Thoracic aorta (tissue), 2 donors: ENCODE measurements around the gene HMBS. TPM values are rescaled to one million over a fixed set of nuclear protein-coding genes. Genes with fewer than 3 reads are reported as not detected.
A peak's percentile ranks its signal among the peaks of the same experiment; 100 is the strongest.

ENCODE experiments used
- ATAC-seq: fragments of 150-250 bp; one replicate; pipeline ENCODE4 v1.8.0; 2017; ENCODE audit warnings: low read depth; ENCODE audit not compliant: insufficient number of reproducible peaks, low FRiP score
- DNase-seq: peaks from one replicate; pipeline ENCODE4 v3.0.0-alpha.2; 2020; ENCODE audit warnings: low spot score
- H3K27ac ChIP-seq, 2 donors: fragments of 200-600 bp; sonication (generic); 1 replicate in 1 of 2; 2 replicates in 1 of 2; pipeline ENCODE4 v1.5.1; 2016; ENCODE audit warnings: mild to moderate bottlenecking in 2 of 2, moderate library complexity in 2 of 2
- H3K27me3 ChIP-seq: fragments of 200-600 bp; sonication (generic); replicated peaks from 2 replicates; pipeline ENCODE4 v1.6.0; 2016; ENCODE audit warnings: mild to moderate bottlenecking; ENCODE audit not compliant: insufficient read depth
- H3K36me3 ChIP-seq: fragments of 200-600 bp; sonication (generic); one replicate; pipeline ENCODE4 v1.5.1; 2016
- H3K4me1 ChIP-seq, 2 donors: fragments of 200-600 bp; sonication (generic); 1 replicate in 1 of 2; 2 replicates in 1 of 2; pipeline versions ENCODE4 v1.5.1 to v1.6.0; 2016; ENCODE audit warnings: low read depth in 2 of 2, mild to moderate bottlenecking in 1 of 2; ENCODE audit not compliant: control insufficient read depth in 1 of 2
- H3K4me3 ChIP-seq: fragments of 200-600 bp; sonication (generic); 2 replicates; pipeline ENCODE4 v1.5.1; 2016; ENCODE audit warnings: mild to moderate bottlenecking
- H3K9me3 ChIP-seq: fragments of 200-600 bp; sonication (generic); 2 replicates; pipeline ENCODE4 v1.5.1; 2016
- total RNA-seq, 2 donors: library from RNA; depleted of rRNA; stranded (reverse); fragments of >200 nt; gene quantifications; one replicate each; pipeline versions ENCODE4 v1.1.0 to v1.2.3, GENCODE V29; 2016
- TF ChIP-seq, protein P1 (sequence below): fragments of 200-600 bp; sonication (generic); IDR thresholded peaks from one replicate; pipeline ENCODE4 v1.5.1; 2019; ENCODE audit warnings: antibody characterized with exemption

Gene HMBS
- total RNA-seq, 2 donors from 2014 or later = 5.7 to 27.2 TPM

- no peak for ATAC-seq
- Histone ChIP-seq H3K36me3 (peaks cover 33% of the 10 kb centered on the region), H3K4me3 (no peak overlapping the region), H3K9me3 (no peaks in the 10 kb centered on the region), H3K27ac (no peak overlapping the region), H3K4me1 (peaks cover 7 to 27% of the 10 kb centered on the region in 2 donors), H3K27me3 (no peaks in the 10 kb centered on the region)
- TF ChIP-seq, protein P1, sequence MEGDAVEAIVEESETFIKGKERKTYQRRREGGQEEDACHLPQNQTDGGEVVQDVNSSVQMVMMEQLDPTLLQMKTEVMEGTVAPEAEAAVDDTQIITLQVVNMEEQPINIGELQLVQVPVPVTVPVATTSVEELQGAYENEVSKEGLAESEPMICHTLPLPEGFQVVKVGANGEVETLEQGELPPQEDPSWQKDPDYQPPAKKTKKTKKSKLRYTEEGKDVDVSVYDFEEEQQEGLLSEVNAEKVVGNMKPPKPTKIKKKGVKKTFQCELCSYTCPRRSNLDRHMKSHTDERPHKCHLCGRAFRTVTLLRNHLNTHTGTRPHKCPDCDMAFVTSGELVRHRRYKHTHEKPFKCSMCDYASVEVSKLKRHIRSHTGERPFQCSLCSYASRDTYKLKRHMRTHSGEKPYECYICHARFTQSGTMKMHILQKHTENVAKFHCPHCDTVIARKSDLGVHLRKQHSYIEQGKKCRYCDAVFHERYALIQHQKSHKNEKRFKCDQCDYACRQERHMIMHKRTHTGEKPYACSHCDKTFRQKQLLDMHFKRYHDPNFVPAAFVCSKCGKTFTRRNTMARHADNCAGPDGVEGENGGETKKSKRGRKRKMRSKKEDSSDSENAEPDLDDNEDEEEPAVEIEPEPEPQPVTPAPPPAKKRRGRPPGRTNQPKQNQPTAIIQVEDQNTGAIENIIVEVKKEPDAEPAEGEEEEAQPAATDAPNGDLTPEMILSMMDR = no peak
- DNase-seq = no peak
These were observed 27.8 kb downstream of the HMBS start for GRCh38 chr11:119112314-119113020.

DNA sequence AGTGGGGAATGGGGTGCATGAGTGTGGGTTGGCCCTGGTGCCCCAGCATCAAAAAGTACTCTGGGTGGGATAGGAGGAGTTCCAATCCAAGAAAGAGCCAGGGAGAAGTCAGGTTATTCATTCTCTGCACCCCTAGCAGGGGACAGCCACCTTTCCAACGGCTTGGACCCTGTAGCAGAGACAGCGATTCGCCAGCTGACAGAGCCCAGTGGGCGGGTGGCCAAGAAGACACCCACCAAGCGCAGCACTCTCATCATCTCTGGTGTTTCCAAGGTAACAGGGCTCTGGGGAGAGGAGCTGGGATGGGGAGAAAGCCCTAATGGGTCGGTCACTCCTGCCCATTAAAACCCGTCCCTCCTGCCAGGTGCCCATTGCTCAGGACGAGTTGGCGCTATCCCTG lies 29.0 kb downstream of the HMBS start:
- Histone ChIP-seq H3K9me3 (no peaks in the 10 kb centered on the region), H3K4me3 (no peak overlapping the region), H3K4me1 (peaks cover 7 to 17% of the 10 kb centered on the region in 2 donors), H3K27me3 (no peaks in the 10 kb centered on the region), H3K36me3 (peaks cover 33% of the 10 kb centered on the region), H3K27ac (no peak overlapping the region)
- TF ChIP-seq, protein P1 = no peak
- ATAC-seq = no peak
- no peak for DNase-seq

- TF ChIP-seq, protein P1 = no peak
- no peak overlapping the region for H3K4me3 ChIP-seq
- no peak for DNase-seq
- H3K27me3 ChIP-seq = no peaks in the 10 kb centered on the region
- no peak for ATAC-seq
- H3K36me3 ChIP-seq = peaks cover 33% of the 10 kb centered on the region
- no peaks in the 10 kb centered on the region for H3K9me3 ChIP-seq
- H3K27ac ChIP-seq = no peak overlapping the region
- H3K4me1 ChIP-seq = peaks cover under 1 to 11% of the 10 kb centered on the region in 2 donors
These were observed 29.7 kb downstream of the HMBS start for GRCh38 chr11:119114351-119114750.

- H3K36me3 ChIP-seq = peaks cover 32% of the 10 kb centered on the region
These were observed 31.0 kb downstream of the HMBS start for GRCh38 chr11:119115484-119116234.

GRCh38 chr11:119116235-119116594 lies 31.5 kb downstream of the HMBS start:
- Histone ChIP-seq H3K9me3 (no peaks in the 10 kb centered on the region), H3K27ac (peak overlapping the region in 1 of 2 donors; percentile 65), H3K36me3 (peaks cover 27% of the 10 kb centered on the region), H3K4me1 (peaks cover 0 to 6% of the 10 kb centered on the region in 2 donors), H3K4me3 (peak overlapping the region; percentile 44), H3K27me3 (no peaks in the 10 kb centered on the region)
- DNase-seq = no peak
- TF ChIP-seq, protein P1 = no peak
- no peak for ATAC-seq

More at GRCh38 chr11:119115484-119116234, 31.0 kb downstream of the HMBS start:
- ATAC-seq (no peak), DNase-seq (no peak)
- H3K9me3 ChIP-seq = no peaks in the 10 kb centered on the region
- peaks cover 0 to 2% of the 10 kb centered on the region in 2 donors for H3K4me1 ChIP-seq
- no peaks in the 10 kb centered on the region for H3K27me3 ChIP-seq
- peak overlapping the region; percentile 44 for H3K4me3 ChIP-seq
- H3K27ac ChIP-seq = peak overlapping the region in 1 of 2 donors; percentile 65
- TF ChIP-seq, protein P1 = no peak
